Measurements from ENCODE around the gene MYPOP.

Gene MYPOP

GRCh38 chr19:45934551-45935230, 32.3 kb upstream of the MYPOP start:
- TF ChIP-seq, protein P1, sequence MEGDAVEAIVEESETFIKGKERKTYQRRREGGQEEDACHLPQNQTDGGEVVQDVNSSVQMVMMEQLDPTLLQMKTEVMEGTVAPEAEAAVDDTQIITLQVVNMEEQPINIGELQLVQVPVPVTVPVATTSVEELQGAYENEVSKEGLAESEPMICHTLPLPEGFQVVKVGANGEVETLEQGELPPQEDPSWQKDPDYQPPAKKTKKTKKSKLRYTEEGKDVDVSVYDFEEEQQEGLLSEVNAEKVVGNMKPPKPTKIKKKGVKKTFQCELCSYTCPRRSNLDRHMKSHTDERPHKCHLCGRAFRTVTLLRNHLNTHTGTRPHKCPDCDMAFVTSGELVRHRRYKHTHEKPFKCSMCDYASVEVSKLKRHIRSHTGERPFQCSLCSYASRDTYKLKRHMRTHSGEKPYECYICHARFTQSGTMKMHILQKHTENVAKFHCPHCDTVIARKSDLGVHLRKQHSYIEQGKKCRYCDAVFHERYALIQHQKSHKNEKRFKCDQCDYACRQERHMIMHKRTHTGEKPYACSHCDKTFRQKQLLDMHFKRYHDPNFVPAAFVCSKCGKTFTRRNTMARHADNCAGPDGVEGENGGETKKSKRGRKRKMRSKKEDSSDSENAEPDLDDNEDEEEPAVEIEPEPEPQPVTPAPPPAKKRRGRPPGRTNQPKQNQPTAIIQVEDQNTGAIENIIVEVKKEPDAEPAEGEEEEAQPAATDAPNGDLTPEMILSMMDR (IDR thresholded peaks at IDR 0.05; ENCODE audit: low read depth, low read length) = no peak
- in situ Hi-C loops (cut with HindIII; ENCODE audit: low sequenced_read_pairs) = no loop called here
- H3K4me3 ChIP-seq (ENCODE audit: low read depth, low read length) = no peak overlapping the region
- no peak for DNase-seq (ENCODE audit: low read depth, low spot score)

GRCh38 chr19:45933759-45934158, 31.3 kb upstream of the MYPOP start:
- no peak overlapping the region for H3K4me3 ChIP-seq (ENCODE audit: low read depth, low read length)
- TF ChIP-seq, protein P1 (IDR thresholded peaks at IDR 0.05; ENCODE audit: low read depth, low read length) = no peak
- in situ Hi-C loops (cut with HindIII; ENCODE audit: low sequenced_read_pairs) = no loop called here
- DNase-seq (ENCODE audit: low read depth, low spot score) = no peak

- H3K4me3 ChIP-seq (ENCODE audit: low read depth, low read length) = no peak overlapping the region
- TF ChIP-seq, protein P1 (IDR thresholded peaks at IDR 0.05; ENCODE audit: low read depth, low read length) = no peak
- in situ Hi-C loops (cut with HindIII; ENCODE audit: low sequenced_read_pairs) = no loop called here
Observed at GRCh38 chr19:45931055-45931454, 28.6 kb upstream of the MYPOP start.

GRCh38 chr19:45929247-45929646, 26.8 kb upstream of the MYPOP start:
- no peak for DNase-seq (ENCODE audit: low read depth, low spot score)
- H3K4me3 ChIP-seq (ENCODE audit: low read depth, low read length) = no peak overlapping the region
- TF ChIP-seq, protein P1 (IDR thresholded peaks at IDR 0.05; ENCODE audit: low read depth, low read length) = no peak
- in situ Hi-C loops (cut with HindIII; ENCODE audit: low sequenced_read_pairs) = no loop called here

More at GRCh38 chr19:45931055-45931454, 28.6 kb upstream of the MYPOP start:
- DNase-seq (ENCODE audit: low read depth, low spot score) = no peak

DNA sequence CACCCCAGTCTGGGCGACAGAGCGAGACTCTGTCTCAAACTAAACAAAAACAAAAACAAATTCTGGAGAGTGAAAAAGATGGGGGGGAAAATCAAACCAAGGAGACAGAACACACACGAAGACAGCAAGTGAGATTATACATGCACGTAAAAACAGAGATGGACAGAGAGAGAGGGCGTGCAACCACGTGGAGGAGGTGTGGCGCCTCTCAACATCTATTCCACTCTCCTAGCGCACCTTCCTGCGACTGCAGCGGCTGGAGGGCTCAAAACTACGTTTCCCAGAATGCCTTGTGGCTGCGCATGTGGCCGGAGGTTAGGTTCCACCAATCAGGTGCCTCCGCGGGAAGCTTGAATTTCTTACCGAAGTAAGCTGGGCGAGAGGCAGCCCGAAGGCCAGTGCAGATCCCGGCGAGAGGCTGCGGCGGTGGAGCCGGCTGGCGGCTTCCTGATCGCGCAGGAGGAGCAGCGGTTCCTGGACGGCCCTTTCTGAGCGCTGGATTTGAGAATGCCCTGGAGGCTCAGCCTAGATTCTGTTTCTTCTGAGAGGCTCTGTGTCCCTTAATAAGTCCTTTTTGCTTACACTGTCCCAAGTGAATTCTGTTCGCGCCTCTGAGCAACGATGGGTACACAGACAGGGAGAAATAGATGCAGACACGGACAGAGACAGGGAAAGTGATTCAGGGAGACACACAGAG, 25.3 kb upstream of the MYPOP start:
- DNase-seq (ENCODE audit: low read depth, low spot score) = peak; percentile 89
- no peak overlapping the region for H3K4me3 ChIP-seq (ENCODE audit: low read depth, low read length)
- TF ChIP-seq, protein P1 (IDR thresholded peaks at IDR 0.05; ENCODE audit: low read depth, low read length) = no peak
- in situ Hi-C loops (cut with HindIII; ENCODE audit: low sequenced_read_pairs) = no loop called here

DNA sequence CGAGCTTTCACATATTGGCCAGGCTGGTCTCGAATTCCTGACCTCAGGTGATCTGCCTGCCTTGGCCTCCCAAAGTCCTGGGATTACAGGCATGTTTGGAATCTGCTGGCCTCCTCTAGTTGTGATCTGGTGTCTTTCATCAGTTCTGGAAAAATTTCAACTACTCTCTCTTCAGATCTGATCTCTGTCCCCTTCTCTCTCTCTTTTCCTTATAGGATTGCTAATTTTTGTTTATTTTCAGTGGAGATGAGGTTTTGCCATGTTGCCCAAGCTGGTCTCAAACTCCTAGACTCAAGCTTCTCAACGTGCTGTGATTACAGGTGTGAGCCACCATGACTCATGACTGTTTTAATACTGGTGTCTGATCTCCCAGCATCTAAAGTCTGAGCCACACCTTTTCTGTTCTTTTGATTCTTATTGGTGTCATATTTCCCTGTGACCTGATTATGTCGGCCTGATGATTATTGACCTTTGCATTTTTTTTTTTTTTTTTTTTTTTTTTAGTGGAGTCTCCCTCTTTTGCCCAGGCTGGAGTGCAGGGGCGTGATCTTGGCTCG, 22.6 kb upstream of the MYPOP start:
- no peak for DNase-seq (ENCODE audit: low read depth, low spot score)
- no peak overlapping the region for H3K4me3 ChIP-seq (ENCODE audit: low read depth, low read length)
- in situ Hi-C loops (cut with HindIII; ENCODE audit: low sequenced_read_pairs) = no loop called here
- TF ChIP-seq, protein P1 (IDR thresholded peaks at IDR 0.05; ENCODE audit: low read depth, low read length) = no peak

Measured in astrocyte of the spinal cord (primary cell).